ENCODE measurements around the gene NKX1-2.
A peak's percentile ranks its signal among the peaks of the same experiment; 100 is the strongest.

The NKX1-2 gene

DNA sequence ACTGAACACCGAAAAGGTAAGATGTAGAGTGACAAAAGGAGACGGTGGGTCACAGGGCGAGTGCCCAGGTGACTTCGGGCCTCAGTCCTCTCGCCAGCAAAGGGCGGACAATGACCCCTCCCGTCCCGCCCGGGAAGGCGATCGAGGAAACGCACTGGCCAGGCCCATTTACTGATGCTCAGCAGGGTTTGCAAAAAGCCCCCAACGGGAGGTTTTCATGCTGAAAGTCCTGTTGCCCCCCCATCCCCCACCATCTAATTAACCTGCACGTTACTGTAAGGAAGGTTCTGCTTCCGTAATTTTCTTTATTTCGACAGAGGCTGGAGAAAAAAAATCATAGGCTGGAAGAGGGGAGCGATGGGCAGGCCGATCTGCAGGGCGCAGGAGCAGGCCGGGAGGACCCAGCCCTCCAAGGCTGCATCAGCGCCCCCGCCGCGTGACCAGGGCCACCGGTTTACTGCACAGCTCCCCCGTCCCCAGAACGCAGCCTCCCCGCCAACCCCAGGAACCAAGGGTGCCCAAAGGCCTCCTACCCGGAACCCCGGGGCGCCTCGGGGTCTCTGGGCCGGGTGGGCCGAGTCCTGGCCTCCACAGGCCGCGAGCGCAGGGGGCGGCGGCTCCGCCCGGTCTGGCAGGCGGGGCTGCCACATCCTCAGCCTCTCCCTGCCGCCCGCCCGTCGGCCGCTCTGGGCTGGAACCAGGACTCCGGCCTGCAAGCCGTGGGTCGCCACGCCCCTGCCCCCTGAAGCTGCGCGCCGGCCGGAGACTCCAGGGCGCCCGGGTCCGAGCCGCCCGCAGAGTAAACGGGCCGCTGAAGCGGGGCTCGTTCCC, 31.7 kb downstream of the NKX1-2 start (continued):
- TF ChIP-seq REST (tag by site-specific recombination; IDR thresholded peaks at IDR 0.05) (no peak), ZNF76 (tag by site-specific recombination; IDR thresholded peaks at IDR 0.05; ENCODE audit: borderline replicate concordance, low read depth) (peak; percentile 78), ZNF843 (tag by site-specific recombination; IDR thresholded peaks at IDR 0.05) (no peak), BCL6B (tag by site-specific recombination; IDR thresholded peaks at IDR 0.05) (no peak), SETDB1 (IDR thresholded peaks at IDR 0.05; ENCODE audit: insufficient read length, low read length) (no peak), ZNF146 (tag by site-specific recombination; IDR thresholded peaks at IDR 0.05) (no peak), ZNF548 (tag by site-specific recombination; IDR thresholded peaks at IDR 0.05) (no peak), ZNF626 (tag by site-specific recombination; IDR thresholded peaks at IDR 0.05) (no peak), SP7 (tag by site-specific recombination; IDR thresholded peaks at IDR 0.05) (0 out of 2 replicates have a peak, but pooled peaks have one; percentile 22), ZBTB26 (tag by site-specific recombination; optimal IDR thresholded peaks at IDR 0.05) (no peak), ZNF521 (tag by site-specific recombination; IDR thresholded peaks at IDR 0.05) (no peak), TRIM28 (IDR thresholded peaks at IDR 0.05; ENCODE audit: borderline replicate concordance, low read length) (no peak), TCF7L2 (IDR thresholded peaks at IDR 0.05; ENCODE audit: borderline replicate concordance, low read depth, low read length) (no peak), AEBP2 (tag by site-specific recombination; IDR thresholded peaks at IDR 0.05; ENCODE audit: borderline replicate concordance) (no peak), ZNF184 (tag by site-specific recombination; IDR thresholded peaks at IDR 0.05) (no peak), ZNF501 (tag by site-specific recombination; IDR thresholded peaks at IDR 0.05) (peak; percentile 30; the same call in 1 of the 2 replicates), ZBTB48 (tag by site-specific recombination; IDR thresholded peaks at IDR 0.05) (no peak), KLF7 (tag by site-specific recombination; IDR thresholded peaks at IDR 0.05; ENCODE audit: borderline replicate concordance) (0 out of 2 replicates have a peak, but pooled peaks have one; percentile 30), KLF17 (tag by site-specific recombination; IDR thresholded peaks at IDR 0.05) (0 out of 2 replicates have a peak, but pooled peaks have one; percentile 19), GFI1B (tag by site-specific recombination; IDR thresholded peaks at IDR 0.05) (no peak), ZSCAN18 (tag by site-specific recombination; IDR thresholded peaks at IDR 0.05) (no peak), ZBTB17 (tag by site-specific recombination; IDR thresholded peaks at IDR 0.05) (peak; percentile 30; the same call in 1 of the 2 replicates)
- TF ChIP-seq, protein P1, sequence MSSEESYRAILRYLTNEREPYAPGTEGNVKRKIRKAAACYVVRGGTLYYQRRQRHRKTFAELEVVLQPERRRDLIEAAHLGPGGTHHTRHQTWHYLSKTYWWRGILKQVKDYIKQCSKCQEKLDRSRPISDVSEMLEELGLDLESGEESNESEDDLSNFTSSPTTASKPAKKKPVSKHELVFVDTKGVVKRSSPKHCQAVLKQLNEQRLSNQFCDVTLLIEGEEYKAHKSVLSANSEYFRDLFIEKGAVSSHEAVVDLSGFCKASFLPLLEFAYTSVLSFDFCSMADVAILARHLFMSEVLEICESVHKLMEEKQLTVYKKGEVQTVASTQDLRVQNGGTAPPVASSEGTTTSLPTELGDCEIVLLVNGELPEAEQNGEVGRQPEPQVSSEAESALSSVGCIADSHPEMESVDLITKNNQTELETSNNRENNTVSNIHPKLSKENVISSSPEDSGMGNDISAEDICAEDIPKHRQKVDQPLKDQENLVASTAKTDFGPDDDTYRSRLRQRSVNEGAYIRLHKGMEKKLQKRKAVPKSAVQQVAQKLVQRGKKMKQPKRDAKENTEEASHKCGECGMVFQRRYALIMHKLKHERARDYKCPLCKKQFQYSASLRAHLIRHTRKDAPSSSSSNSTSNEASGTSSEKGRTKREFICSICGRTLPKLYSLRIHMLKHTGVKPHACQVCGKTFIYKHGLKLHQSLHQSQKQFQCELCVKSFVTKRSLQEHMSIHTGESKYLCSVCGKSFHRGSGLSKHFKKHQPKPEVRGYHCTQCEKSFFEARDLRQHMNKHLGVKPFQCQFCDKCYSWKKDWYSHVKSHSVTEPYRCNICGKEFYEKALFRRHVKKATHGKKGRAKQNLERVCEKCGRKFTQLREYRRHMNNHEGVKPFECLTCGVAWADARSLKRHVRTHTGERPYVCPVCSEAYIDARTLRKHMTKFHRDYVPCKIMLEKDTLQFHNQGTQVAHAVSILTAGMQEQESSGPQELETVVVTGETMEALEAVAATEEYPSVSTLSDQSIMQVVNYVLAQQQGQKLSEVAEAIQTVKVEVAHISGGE (tag by site-specific recombination; conservative IDR thresholded peaks at IDR 0.05; ENCODE audit: low read depth) = no peak
